GM18951 (cell line): ENCODE measurements around the gene EPAS1.

Source experiments
- POLR2A ChIP-seq: IDR thresholded peaks from 4 replicates; pipeline ENCODE4 v1.6.1; 2011; ENCODE audit warnings: mild to moderate bottlenecking; ENCODE audit not compliant: insufficient read length, insufficient read depth; ENCODE audit errors: extremely low read depth
- in situ Hi-C: fragments of 300-500 bp; cut with MboI; formaldehyde crosslinking; loops from one replicate; pipeline ENCODE4 v1.12.0; 2022; ENCODE audit warnings: low sequenced_read_pairs, mixed read lengths, inconsistent platforms; ENCODE audit not compliant: unreplicated experiment

The EPAS1 gene

DNA sequence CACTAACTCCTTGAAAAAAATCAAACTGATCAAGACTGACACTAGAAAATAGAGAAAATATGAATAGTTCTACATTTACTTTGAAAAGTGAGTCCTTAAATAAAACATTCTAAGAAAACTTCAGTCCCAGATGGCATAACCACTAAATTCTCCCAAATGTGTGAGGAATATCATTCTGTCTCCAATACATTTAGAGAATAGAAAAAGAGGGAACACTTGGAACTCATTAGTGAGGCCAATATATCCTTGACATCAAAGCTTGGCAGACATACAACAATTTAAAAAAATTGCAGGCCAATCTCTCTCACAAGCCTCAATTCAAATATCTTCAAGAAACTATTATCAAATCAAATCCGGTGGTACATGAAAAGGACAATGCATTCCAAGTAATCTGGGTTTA lies 102.8 kb downstream of the EPAS1 start:
- in situ Hi-C loops: no loop called here

GRCh38 chr2:46402874-46403273 lies 105.7 kb downstream of the EPAS1 start:
- TF ChIP-seq POLR2A: no peak
- in situ Hi-C loops: no loop called here

More for the DNA sequence above, 102.8 kb downstream of the EPAS1 start:
- TF ChIP-seq POLR2A: no peak

- TF ChIP-seq POLR2A: no peak
- in situ Hi-C loops: no loop called here
These were observed 107.1 kb downstream of the EPAS1 start for GRCh38 chr2:46404181-46404759.

DNA sequence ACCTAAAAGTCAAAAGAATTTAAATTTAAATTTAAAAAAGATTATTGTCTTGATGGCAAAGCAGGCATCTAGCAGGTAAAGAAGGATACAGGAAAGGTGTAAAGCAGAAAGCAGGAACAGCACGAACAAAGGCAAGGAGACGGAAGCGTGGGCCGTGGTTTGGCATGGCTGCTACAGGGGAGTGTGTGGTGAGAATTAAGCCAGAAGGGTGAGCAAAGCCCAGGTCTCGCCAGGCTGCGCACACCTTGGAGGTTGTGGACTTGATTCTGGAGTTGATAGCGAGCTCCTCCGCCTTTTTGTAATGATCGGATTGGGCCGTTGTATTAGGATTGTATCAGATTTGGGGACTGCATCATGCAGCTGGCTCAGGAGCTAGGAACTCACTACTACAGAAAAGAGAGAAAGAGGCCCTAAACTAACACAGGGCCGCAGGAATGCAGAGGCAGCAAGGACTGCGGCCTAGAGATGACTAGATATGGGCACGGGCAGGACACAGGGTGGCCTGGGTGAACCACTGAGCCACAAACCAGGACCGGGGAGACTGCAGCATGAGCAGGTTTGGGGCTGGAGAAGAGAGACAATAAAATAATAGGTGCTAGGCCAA lies 110.7 kb downstream of the EPAS1 start:
- in situ Hi-C loops: no loop called here
- no peak for TF ChIP-seq POLR2A

DNA sequence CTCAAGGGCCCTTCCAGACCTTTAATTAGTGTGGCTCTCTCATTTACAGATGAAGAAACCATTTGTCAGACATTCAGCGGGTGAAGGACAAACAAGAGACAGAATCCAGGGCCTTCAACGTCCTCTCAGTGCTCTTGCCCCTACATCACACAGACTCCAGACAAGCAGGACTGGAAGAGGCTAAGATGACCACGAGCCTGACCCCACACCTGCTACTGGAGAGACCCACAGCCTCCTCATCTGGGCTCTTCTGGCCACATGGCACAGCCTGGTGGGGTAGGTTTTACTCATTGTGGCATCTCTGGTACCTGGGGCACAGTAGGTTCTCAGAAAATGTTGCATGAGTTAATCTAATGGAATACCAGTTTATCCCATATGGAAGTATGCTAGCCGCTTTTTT lies 112.5 kb downstream of the EPAS1 start:
- no peak for TF ChIP-seq POLR2A
- in situ Hi-C loops: no loop called here

- in situ Hi-C loops: no loop called here
- no peak for TF ChIP-seq POLR2A
These were observed 113.4 kb downstream of the EPAS1 start for GRCh38 chr2:46410273-46411244.

GRCh38 chr2:46411245-46411641 lies 114.0 kb downstream of the EPAS1 start:
- in situ Hi-C loops: no loop called here
- TF ChIP-seq POLR2A: no peak

- TF ChIP-seq POLR2A: no peak
- in situ Hi-C loops: no loop called here
These were observed 114.8 kb downstream of the EPAS1 start for GRCh38 chr2:46411985-46412384.

- in situ Hi-C loops: no loop called here
- TF ChIP-seq POLR2A: no peak
These were observed 115.9 kb downstream of the EPAS1 start for GRCh38 chr2:46413111-46413510.

- no peak for TF ChIP-seq POLR2A
- in situ Hi-C loops: no loop called here
These were observed 116.4 kb downstream of the EPAS1 start for GRCh38 chr2:46413631-46414030.

- TF ChIP-seq POLR2A: no peak
- in situ Hi-C loops: no loop called here
These were observed 117.5 kb downstream of the EPAS1 start for GRCh38 chr2:46414701-46415100.

GRCh38 chr2:46416280-46416679 lies 119.1 kb downstream of the EPAS1 start:
- no peak for TF ChIP-seq POLR2A
- in situ Hi-C loops: no loop called here

DNA sequence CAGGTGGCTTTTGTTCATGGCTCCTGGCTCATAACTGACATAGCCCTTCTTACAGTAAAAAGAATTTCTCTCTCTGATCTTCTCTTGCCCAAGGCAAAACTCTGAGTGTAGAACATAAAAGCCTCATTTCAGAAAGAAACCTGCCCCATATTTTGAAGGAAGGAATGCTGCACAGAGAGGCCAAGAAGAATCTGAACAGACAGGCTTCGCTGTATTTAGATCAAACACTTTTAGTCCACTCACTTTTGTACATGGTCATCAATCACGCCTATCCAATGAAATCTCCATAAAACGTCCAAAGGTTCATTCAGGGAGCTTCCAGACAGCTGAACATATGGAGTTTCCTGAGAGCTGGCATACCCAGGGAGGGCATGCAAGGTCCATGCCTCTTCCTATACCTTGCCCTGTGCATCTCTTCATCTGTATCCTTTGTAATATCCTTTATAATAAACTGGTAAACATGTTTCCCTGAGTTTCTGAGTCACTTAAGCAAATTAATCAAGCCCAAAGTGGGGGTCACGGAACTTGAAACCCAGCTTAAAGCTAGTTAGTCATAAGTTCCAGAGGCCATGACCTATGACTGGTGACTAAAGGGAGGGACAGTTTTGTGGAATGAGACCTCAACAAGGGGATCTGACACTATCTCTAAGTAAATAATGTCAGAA lies 119.7 kb downstream of the EPAS1 start:
- TF ChIP-seq POLR2A: no peak
- in situ Hi-C loops: no loop called here
